GM21367 (cell line): ENCODE results near the gene DNER.
"Not testable (repeated sequence)": the region's sequence is repeated elsewhere in the genome, so short reads cannot be mapped to it uniquely, and the experiment has no call there.

Source experiments
- ATAC-seq: cut with Tn5 transposase; IDR thresholded peaks from one replicate; pipeline ENCODE4 v1.9.1; 2021; ENCODE audit not compliant: unreplicated experiment

DNER gene

GRCh38 chr2:229506699-229507098 is 207.7 kb downstream of the DNER start:
- not testable (repeated sequence) for ATAC-seq

GRCh38 chr2:229501051-229501794 is 213.1 kb downstream of the DNER start:
- ATAC-seq: no peak

GRCh38 chr2:229492034-229492433 is 222.3 kb downstream of the DNER start:
- ATAC-seq: no peak

- no peak for ATAC-seq
Measured at GRCh38 chr2:229490167-229490566, 224.2 kb downstream of the DNER start.

GRCh38 chr2:229489016-229489415 is 225.3 kb downstream of the DNER start:
- ATAC-seq: no peak

- ATAC-seq: no peak
Measured at GRCh38 chr2:229488232-229488631, 226.1 kb downstream of the DNER start.

GRCh38 chr2:229486673-229487072 is 227.7 kb downstream of the DNER start:
- no peak for ATAC-seq

- no peak for ATAC-seq
Measured at GRCh38 chr2:229485857-229486256, 228.5 kb downstream of the DNER start.

- ATAC-seq: no peak
Measured at GRCh38 chr2:229477269-229477755, 237.0 kb downstream of the DNER start.

GRCh38 chr2:229475778-229476177 is 238.6 kb downstream of the DNER start:
- no peak for ATAC-seq

- ATAC-seq: no peak
Measured at GRCh38 chr2:229474125-229474524, 240.2 kb downstream of the DNER start.

GRCh38 chr2:229470781-229471180 is 243.6 kb downstream of the DNER start:
- no peak for ATAC-seq

- ATAC-seq: no peak
Measured at GRCh38 chr2:229467783-229468182, 246.6 kb downstream of the DNER start.

GRCh38 chr2:229463841-229464346 is 250.5 kb downstream of the DNER start:
- ATAC-seq: no peak

GRCh38 chr2:229462112-229462511 is 252.2 kb downstream of the DNER start:
- no peak for ATAC-seq

GRCh38 chr2:229456091-229456490 is 258.3 kb downstream of the DNER start:
- no peak for ATAC-seq

- ATAC-seq: no peak
Measured at GRCh38 chr2:229454934-229455631, 259.3 kb downstream of the DNER start.

- ATAC-seq: no peak
Measured at GRCh38 chr2:229453230-229453629, 261.1 kb downstream of the DNER start.

GRCh38 chr2:229451852-229452251 is 262.5 kb downstream of the DNER start:
- no peak for ATAC-seq

GRCh38 chr2:229447227-229447626 is 267.1 kb downstream of the DNER start:
- no peak for ATAC-seq

- ATAC-seq: no peak
Measured at GRCh38 chr2:229446350-229446749, 268.0 kb downstream of the DNER start.
